Tibial nerve (tissue), 4 donors: Measurements from ENCODE around the gene VTN. TPM values are rescaled to one million over a fixed set of nuclear protein-coding genes. Genes with fewer than 3 reads are reported as not detected.

Source experiments
- DNase-seq, 2 donors: peaks; one replicate each; pipeline ENCODE4 v3.0.0-alpha.2; 2019; ENCODE audit warnings: low spot score in 2 of 2
- H3K27ac ChIP-seq, 4 donors: fragments of 200-600 bp; sonication (generic) in 3 of 4; one replicate each; pipeline ENCODE4 v1.5.1; 2017 to 2019; ENCODE audit warnings: mild to moderate bottlenecking in 1 of 4
- H3K27me3 ChIP-seq, 2 donors: fragments of 200-600 bp; sonication (generic) in 1 of 2; one replicate each; pipeline versions ENCODE4 v1.5.1 to v1.6.0; 2017 to 2019
- H3K36me3 ChIP-seq, 3 donors: fragments of 200-600 bp; sonication (generic); one replicate each; pipeline ENCODE4 v1.5.1; 2018 to 2019
- H3K4me1 ChIP-seq, 4 donors: fragments of 200-600 bp; sonication (generic) in 3 of 4; one replicate each; pipeline ENCODE4 v1.5.1; 2017 to 2019
- H3K4me3 ChIP-seq, 4 donors: fragments of 200-600 bp; sonication (generic) in 3 of 4; one replicate each; pipeline ENCODE4 v1.5.1; 2017 to 2019; ENCODE audit warnings: mild to moderate bottlenecking in 1 of 4, moderate library complexity in 1 of 4
- H3K9me3 ChIP-seq, 4 donors: fragments of 200-600 bp; sonication (generic) in 3 of 4; one replicate each; pipeline ENCODE4 v1.5.1; 2017 to 2019
- EP300 ChIP-seq, 2 donors: sonication (generic); formaldehyde crosslinking; IDR thresholded peaks; one replicate each; pipeline ENCODE4 v1.6.1; 2017; ENCODE audit warnings: antibody characterized with exemption in 2 of 2, mild to moderate bottlenecking in 1 of 2
- POLR2A ChIP-seq, 2 donors: fragments of 450-650 bp; IDR thresholded peaks; one replicate each; pipeline ENCODE4 v1.6.1; 2017; ENCODE audit warnings: antibody characterized with exemption in 2 of 2, mild to moderate bottlenecking in 2 of 2, moderate library complexity in 2 of 2
- WGBS, 2 donors: methylation state at CpG; one replicate each; pipeline ENCODE4 v1.1.5; 2018; 5-methylcytosine and 5-hydroxymethylcytosine counted together
- total RNA-seq, 4 donors: library from RNA; depleted of rRNA; stranded (reverse); fragments of >200 nt; gene quantifications; one replicate each; pipeline ENCODE4 v1.1.0, GENCODE V29; 2016
- TF ChIP-seq, protein P1 (sequence below), 5 experiments: fragments of 200-600 bp in 3 of 5; fragments of 450-650 bp in 2 of 5; sonication (generic) in 3 of 5; IDR thresholded peaks; one replicate each; pipeline ENCODE4 v1.5.1; 2016 to 2019; ENCODE audit warnings: antibody characterized with exemption in 5 of 5, mild to moderate bottlenecking in 3 of 5, moderate library complexity in 2 of 5

VTN gene
- total RNA-seq, 4 donors from 2014 or later = 0.90 to 22.7 (median 1.8) TPM

DNA sequence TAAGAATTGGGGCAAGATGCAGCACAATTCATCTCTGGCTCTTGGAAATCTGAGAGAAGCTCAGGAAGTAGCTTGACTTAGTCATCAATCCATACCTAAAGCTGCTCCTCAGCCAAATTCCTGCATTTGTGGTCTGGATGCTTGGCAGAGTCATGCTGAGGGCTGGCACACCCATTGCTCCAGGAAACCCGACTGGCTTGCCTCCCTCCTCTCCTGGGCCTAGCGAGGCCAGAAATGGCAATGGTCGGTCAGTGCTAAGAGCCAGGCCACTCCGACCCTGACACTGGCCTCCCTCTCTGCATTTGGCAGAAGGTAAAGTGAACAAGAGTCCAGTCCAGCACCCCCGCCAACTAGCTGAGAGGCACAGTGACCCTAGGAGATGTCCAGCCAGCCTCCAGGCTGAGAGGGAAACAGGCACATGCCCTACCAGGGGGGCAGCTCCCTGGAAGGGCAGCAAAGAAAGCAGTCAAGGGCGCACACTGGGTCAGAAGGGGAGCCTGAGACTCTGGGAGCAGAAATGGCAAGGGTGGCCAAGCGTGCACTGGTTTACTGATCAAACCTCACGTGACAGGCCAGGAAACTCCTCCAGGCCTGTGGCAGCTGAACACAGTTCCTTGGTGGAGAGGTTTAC lies 22.7 kb downstream of the VTN start:
- no peak for TF ChIP-seq EP300 (IDR thresholded peaks at IDR 0.05)
- no peak for TF ChIP-seq POLR2A (IDR thresholded peaks at IDR 0.05)
- TF ChIP-seq, protein P1, sequence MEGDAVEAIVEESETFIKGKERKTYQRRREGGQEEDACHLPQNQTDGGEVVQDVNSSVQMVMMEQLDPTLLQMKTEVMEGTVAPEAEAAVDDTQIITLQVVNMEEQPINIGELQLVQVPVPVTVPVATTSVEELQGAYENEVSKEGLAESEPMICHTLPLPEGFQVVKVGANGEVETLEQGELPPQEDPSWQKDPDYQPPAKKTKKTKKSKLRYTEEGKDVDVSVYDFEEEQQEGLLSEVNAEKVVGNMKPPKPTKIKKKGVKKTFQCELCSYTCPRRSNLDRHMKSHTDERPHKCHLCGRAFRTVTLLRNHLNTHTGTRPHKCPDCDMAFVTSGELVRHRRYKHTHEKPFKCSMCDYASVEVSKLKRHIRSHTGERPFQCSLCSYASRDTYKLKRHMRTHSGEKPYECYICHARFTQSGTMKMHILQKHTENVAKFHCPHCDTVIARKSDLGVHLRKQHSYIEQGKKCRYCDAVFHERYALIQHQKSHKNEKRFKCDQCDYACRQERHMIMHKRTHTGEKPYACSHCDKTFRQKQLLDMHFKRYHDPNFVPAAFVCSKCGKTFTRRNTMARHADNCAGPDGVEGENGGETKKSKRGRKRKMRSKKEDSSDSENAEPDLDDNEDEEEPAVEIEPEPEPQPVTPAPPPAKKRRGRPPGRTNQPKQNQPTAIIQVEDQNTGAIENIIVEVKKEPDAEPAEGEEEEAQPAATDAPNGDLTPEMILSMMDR (IDR thresholded peaks at IDR 0.05) = no peak
- Histone ChIP-seq H3K4me3 (no peak overlapping the region), H3K27me3 (no peaks in the 10 kb centered on the region), H3K9me3 (no peaks in the 10 kb centered on the region), H3K4me1 (peaks cover 0 to 10% (median 0%) of the 10 kb centered on the region in 4 donors), H3K36me3 (peaks cover 12 to 99% (median 24%) of the 10 kb centered on the region in 3 donors), H3K27ac (no peak overlapping the region)
- WGBS, 2 donors = 70 to 85% methylated on average over 8 of the region's 8 CpGs
- no peak for DNase-seq

- H3K27ac ChIP-seq = peak overlapping the region in 1 of 4 donors; percentile 14
- H3K27me3 ChIP-seq = no peaks in the 10 kb centered on the region
- peaks cover 13 to 100% (median 28%) of the 10 kb centered on the region in 3 donors for H3K36me3 ChIP-seq
- H3K4me1 ChIP-seq = peaks cover 0 to 10% (median 0%) of the 10 kb centered on the region in 4 donors
- WGBS, 2 donors = 50 to 61% methylated on average over 7 of the region's 7 CpGs
- no peaks in the 10 kb centered on the region for H3K9me3 ChIP-seq
- no peak overlapping the region for H3K4me3 ChIP-seq
- no peak for TF ChIP-seq POLR2A (IDR thresholded peaks at IDR 0.05)
- TF ChIP-seq, protein P1 (IDR thresholded peaks at IDR 0.05) = no peak
- no peak for TF ChIP-seq EP300 (IDR thresholded peaks at IDR 0.05)
- DNase-seq = no peak
These were observed 23.3 kb downstream of the VTN start for GRCh38 chr17:28346746-28347246.

DNA sequence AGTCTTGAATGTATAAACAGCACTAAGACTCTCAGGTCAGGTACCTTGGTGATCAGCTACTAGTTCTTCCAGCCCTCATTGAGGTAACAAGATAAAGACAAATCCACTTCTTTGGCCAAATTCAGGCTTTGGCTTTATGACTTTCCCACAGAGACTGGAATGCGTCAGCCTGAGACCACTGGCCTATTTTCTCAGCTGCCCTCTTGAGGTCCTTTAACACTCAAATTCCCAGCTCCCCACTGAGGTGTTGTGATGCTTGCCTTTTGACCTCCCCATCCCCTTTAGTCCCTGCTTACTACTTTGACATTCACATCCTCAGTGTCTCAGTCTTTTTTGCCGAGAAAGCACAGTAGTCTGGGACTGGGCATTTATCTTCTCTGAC lies 23.9 kb downstream of the VTN start:
- H3K36me3 ChIP-seq = peaks cover 13 to 100% (median 28%) of the 10 kb centered on the region in 3 donors
- TF ChIP-seq EP300 (IDR thresholded peaks at IDR 0.05) (no peak), POLR2A (IDR thresholded peaks at IDR 0.05) (no peak)
- TF ChIP-seq, protein P1 (IDR thresholded peaks at IDR 0.05) = no peak

DNA sequence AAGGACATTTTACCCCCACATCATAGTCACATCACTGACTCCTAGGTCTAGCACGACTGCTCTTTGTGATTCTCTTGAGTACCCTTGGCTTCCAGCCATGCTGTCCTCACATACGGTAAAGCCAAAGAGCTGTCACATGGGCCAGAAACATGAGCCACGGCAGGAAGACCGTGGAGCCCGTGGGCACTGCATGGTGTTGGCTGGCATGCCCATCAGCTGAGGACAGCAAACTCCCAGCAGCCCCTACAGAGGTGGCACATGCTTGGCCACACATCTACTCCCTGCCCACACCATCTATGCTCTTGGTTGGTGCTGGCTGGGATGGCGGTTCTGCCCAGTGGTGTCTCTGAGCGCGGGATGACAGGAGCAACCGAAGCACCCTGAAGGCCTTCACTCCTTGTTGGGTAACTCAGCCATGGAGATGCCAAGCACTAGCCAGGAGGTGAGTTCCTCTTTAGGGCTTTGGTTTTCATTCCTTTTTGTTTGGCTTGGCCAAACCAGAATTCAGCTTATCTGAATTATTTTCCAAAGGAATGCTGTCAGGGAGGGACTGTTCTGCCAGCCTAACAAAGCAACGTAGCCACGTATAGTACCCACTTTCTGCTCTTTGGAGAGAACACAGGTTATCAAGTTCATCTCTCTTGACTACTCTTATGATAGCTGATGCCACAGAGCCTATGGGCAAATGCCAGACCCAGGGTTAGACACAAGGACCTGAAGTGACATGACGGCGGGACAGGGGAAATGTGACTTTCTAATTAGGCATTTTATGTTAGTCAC lies 24.5 kb downstream of the VTN start:
- Histone ChIP-seq H3K4me3 (no peak overlapping the region), H3K4me1 (peaks cover 0 to 10% (median 0%) of the 10 kb centered on the region in 4 donors), H3K36me3 (peaks cover 14 to 100% (median 30%) of the 10 kb centered on the region in 3 donors), H3K27ac (peak overlapping the region in 1 of 4 donors; percentile 14), H3K9me3 (no peaks in the 10 kb centered on the region), H3K27me3 (no peaks in the 10 kb centered on the region)
- 65 to 70% methylated on average over 13 of the region's 13 CpGs for WGBS, 2 donors
- TF ChIP-seq EP300 (IDR thresholded peaks at IDR 0.05) (peak in 1 of 2 donors; percentile 6), POLR2A (IDR thresholded peaks at IDR 0.05) (no peak)
- DNase-seq = no peak

More for the DNA sequence above, 23.9 kb downstream of the VTN start:
- Histone ChIP-seq H3K4me3 (no peak overlapping the region), H3K9me3 (no peaks in the 10 kb centered on the region), H3K27ac (peak overlapping the region in 1 of 4 donors; percentile 14), H3K4me1 (peaks cover 0 to 10% (median 0%) of the 10 kb centered on the region in 4 donors), H3K27me3 (no peaks in the 10 kb centered on the region)
- WGBS, 2 donors = 56 to 61% methylated on average over 2 of the region's 2 CpGs
- DNase-seq = no peak

GRCh38 chr17:28344435-28344901 lies 25.6 kb downstream of the VTN start:
- no peak for DNase-seq
- WGBS, 2 donors = 86 to 89% methylated on average over 19 of the region's 19 CpGs
- H3K27ac ChIP-seq = no peak overlapping the region
- no peaks in the 10 kb centered on the region for H3K27me3 ChIP-seq
- no peak overlapping the region for H3K4me3 ChIP-seq
- peaks cover 0 to 10% (median 0%) of the 10 kb centered on the region in 4 donors for H3K4me1 ChIP-seq
- H3K9me3 ChIP-seq = no peaks in the 10 kb centered on the region
- H3K36me3 ChIP-seq = peaks cover 17 to 100% (median 30%) of the 10 kb centered on the region in 3 donors
- TF ChIP-seq EP300 (IDR thresholded peaks at IDR 0.05) = no peak
- no peak for TF ChIP-seq POLR2A (IDR thresholded peaks at IDR 0.05)
